AG09309 (cell line): ENCODE measurements around the gene TRAPPC10.
A peak's percentile ranks its signal among the peaks of the same experiment; 100 is the strongest.
"Not testable (repeated sequence)": the region's sequence is repeated elsewhere in the genome, so short reads cannot be mapped to it uniquely, and the experiment has no call there.

ENCODE experiments used
- DNase-seq: peaks from one replicate; pipeline ENCODE4 v3.0.0-alpha.2; 2010; ENCODE audit warnings: low read depth
- H3K4me3 ChIP-seq: 2 replicates; pipeline ENCODE4 v1.5.1; 2011; ENCODE audit warnings: mild to moderate bottlenecking, low read depth, low read length, moderate library complexity; ENCODE audit not compliant: control insufficient read depth
- TF ChIP-seq, protein P1 (sequence below): IDR thresholded peaks from 2 replicates; pipeline ENCODE4 v1.5.1; 2011; ENCODE audit warnings: mild to moderate bottlenecking, low read depth, low read length, inconsistent platforms; ENCODE audit not compliant: insufficient read depth, control insufficient read depth; ENCODE audit errors: missing control alignments

TRAPPC10 gene

DNA sequence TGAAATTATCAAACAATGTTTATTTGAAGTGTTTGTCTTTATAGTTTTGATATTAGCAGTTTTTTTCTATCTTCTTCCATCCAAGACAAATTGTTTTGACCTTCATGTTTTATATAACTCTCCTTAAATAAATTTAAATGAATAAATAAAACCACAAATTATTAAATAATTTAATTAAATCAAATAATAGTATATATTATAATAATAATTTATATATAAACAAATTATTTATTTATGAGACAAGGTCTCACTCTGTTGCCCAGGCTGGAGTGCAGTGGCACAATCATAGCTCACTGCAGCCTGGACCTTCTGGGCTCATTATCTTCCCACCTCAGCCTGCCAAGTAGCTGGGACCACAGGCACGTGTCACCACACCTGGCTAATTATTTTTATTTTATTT lies 82.7 kb downstream of the TRAPPC10 start:
- TF ChIP-seq, protein P1, sequence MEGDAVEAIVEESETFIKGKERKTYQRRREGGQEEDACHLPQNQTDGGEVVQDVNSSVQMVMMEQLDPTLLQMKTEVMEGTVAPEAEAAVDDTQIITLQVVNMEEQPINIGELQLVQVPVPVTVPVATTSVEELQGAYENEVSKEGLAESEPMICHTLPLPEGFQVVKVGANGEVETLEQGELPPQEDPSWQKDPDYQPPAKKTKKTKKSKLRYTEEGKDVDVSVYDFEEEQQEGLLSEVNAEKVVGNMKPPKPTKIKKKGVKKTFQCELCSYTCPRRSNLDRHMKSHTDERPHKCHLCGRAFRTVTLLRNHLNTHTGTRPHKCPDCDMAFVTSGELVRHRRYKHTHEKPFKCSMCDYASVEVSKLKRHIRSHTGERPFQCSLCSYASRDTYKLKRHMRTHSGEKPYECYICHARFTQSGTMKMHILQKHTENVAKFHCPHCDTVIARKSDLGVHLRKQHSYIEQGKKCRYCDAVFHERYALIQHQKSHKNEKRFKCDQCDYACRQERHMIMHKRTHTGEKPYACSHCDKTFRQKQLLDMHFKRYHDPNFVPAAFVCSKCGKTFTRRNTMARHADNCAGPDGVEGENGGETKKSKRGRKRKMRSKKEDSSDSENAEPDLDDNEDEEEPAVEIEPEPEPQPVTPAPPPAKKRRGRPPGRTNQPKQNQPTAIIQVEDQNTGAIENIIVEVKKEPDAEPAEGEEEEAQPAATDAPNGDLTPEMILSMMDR = no peak
- DNase-seq = no peak

DNA sequence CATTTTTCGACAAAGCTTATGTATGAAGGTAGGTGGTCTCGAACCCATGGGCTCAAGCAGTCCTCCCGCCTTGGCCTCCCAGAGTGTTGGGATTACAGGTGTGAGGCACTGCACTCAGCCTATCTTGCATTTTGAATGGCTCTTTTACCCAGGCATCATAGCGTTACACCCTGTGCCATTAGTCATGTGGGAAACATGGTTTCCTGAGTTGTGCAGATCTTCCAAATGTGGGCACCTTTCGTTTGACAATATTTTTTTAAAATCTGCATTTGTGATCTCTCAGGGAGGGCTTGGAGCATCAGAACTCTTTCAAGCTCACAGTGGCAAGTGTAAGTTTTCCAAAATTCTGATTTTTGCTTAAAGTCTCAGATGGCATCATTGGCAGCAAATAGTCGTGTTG lies 86.4 kb downstream of the TRAPPC10 start:
- not testable (repeated sequence) for DNase-seq

More for the DNA sequence above, 82.7 kb downstream of the TRAPPC10 start:
- no peak overlapping the region for H3K4me3 ChIP-seq

GRCh38 chr21:44098964-44099363 lies 86.9 kb downstream of the TRAPPC10 start:
- not testable (repeated sequence) for DNase-seq

More for the DNA sequence above, 86.4 kb downstream of the TRAPPC10 start:
- not testable (repeated sequence) for H3K4me3 ChIP-seq

DNA sequence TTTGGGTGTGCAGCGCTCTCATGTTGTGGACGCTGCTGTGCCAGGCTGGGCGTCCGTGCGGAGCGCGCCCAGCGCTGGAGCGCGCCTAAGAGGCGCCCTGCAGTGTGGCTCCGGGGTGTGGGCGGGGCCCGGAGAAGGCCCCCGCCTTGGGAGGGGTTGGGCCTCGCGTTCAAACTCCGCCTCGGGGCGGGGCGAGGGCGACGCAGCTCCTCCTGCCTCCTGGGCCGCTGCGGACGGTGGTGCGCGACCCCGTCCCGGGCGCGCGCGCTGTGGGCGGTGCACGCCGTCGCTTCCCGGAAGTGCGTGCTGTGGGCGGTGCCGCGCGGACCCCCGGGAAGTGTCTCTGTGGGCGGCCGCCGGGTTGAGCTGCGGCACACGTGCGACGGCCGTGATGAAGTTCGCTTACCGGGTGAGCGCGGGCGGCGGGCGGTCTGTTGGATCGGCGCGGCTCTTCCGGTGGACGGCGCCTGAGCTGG lies 95.0 kb downstream of the TRAPPC10 start, which contains the start of gene PWP2:
TSS of gene PWP2 (plus strand) at position 374 of the 476 bp plus-strand sequence. CDS start at position 392, 18 bp downstream.
- not testable (repeated sequence) for DNase-seq
- H3K4me3 ChIP-seq = peak within 1 kb of the TSS; percentile 22; the same call in 1 of the 2 replicates

More at GRCh38 chr21:44098964-44099363, 86.9 kb downstream of the TRAPPC10 start:
- not testable (repeated sequence) for H3K4me3 ChIP-seq

- DNase-seq, H3K4me3 ChIP-seq: not testable (repeated sequence)
Observed at GRCh38 chr21:44107589-44107988, 95.5 kb downstream of the TRAPPC10 start.

- H3K4me3 ChIP-seq, DNase-seq: not testable (repeated sequence)
Observed at GRCh38 chr21:44113702-44114371, 101.7 kb downstream of the TRAPPC10 start.

- not testable (repeated sequence) for H3K4me3 ChIP-seq, DNase-seq
Observed at GRCh38 chr21:44122131-44122530, 110.0 kb downstream of the TRAPPC10 start.

- H3K4me3 ChIP-seq, DNase-seq: not testable (repeated sequence)
Observed at GRCh38 chr21:44127827-44128226, 115.7 kb downstream of the TRAPPC10 start.

- DNase-seq, H3K4me3 ChIP-seq: not testable (repeated sequence)
Observed at GRCh38 chr21:44133715-44134057, 121.6 kb downstream of the TRAPPC10 start.

- DNase-seq, H3K4me3 ChIP-seq: not testable (repeated sequence)
Observed at GRCh38 chr21:44134732-44135131, 122.6 kb downstream of the TRAPPC10 start.

DNA sequence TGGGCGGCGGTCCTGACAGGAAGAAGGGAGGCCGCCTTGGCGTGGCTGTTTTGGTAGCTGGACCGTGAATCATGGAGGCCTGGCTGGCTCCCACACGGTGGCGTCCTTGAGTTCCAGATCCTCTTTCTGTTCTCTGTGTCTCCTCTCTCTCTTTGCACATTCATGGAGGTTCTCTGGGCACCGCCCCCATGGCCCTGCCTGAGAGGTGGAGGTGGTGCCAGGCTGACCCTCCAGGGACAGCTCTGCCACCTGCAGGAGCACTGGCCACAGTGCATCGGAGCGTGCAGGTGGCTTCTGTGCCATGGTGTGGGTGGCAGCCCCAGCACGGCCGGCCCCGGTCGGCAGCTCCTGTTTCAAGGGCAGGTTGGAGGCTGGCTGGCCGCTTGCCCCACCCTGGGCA lies 125.9 kb downstream of the TRAPPC10 start:
- not testable (repeated sequence) for DNase-seq, H3K4me3 ChIP-seq

GRCh38 chr21:44139787-44140551 lies 127.9 kb downstream of the TRAPPC10 start:
- H3K4me3 ChIP-seq, DNase-seq: not testable (repeated sequence)

GRCh38 chr21:44140552-44140932 lies 128.4 kb downstream of the TRAPPC10 start:
- H3K4me3 ChIP-seq, DNase-seq: not testable (repeated sequence)

DNA sequence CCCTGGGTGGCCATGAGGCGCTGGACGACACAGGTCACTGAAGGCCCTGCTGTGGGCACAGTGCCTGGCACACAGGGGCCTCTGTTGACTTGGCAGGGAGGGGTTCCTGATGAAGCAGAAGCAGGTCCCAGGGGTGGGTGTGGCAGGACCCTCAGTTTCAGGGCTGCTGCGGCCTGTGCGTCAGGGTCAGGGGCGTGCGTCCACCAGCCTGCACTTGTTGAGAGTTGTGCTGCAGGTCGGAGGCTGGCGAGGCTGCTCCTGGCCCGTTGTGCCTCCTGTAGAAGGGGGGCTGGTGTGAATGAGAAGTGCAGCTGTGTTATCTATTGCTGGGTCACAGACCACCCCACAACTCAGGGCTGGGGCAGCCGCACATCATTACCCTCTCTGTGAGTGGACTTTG lies 130.4 kb downstream of the TRAPPC10 start:
- not testable (repeated sequence) for H3K4me3 ChIP-seq, DNase-seq

GRCh38 chr21:44143380-44143779 lies 131.3 kb downstream of the TRAPPC10 start:
- not testable (repeated sequence) for H3K4me3 ChIP-seq, DNase-seq

DNA sequence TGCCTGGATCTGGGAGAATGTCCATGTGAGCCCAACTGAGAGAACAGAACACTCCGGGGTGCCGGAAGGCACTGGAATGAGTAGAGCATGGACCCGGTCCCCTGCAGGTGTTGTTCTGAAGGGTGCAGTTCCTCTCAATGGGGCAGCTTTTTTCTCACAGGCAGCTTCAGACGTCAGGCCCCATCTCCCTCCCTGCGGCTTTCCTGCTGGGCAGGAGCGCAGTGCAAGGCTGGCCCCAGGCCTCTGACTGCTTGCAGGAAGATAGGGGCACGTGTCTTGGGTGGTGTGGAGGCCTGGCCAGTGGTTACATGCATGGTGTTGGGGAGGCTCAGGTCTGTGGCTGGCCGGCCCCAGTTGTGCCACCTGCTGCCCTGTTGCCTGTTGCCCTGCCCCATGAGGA lies 131.9 kb downstream of the TRAPPC10 start:
- H3K4me3 ChIP-seq = not testable (repeated sequence)

GRCh38 chr21:44144784-44145602 lies 132.9 kb downstream of the TRAPPC10 start:
- DNase-seq, H3K4me3 ChIP-seq: not testable (repeated sequence)

More for the DNA sequence above, 131.9 kb downstream of the TRAPPC10 start:
- DNase-seq = not testable (repeated sequence)
